GM12878 (cell line): ENCODE results near the gene SFT2D2. TPM values are rescaled to one million over a fixed set of nuclear protein-coding genes. Genes with fewer than 3 reads are reported as not detected.

ENCODE experiments used
- ATAC-seq: fragments of 200-7000 bp; cut with Tn5 transposase; 3 replicates; pipeline ENCODE4 v1.9.1; 2020; ENCODE audit warnings: mild to moderate bottlenecking, moderate library complexity
- BruUV-seq: library from RNA; stranded (reverse); fragments of 400-500 nt; replicated peaks from 2 replicates; lab custom pipeline; 2021; lab: Mats Ljungman, UMichigan
- CTCF ChIA-PET: fragments of 300-600 bp; sonication (Branson Sonifier 250); formaldehyde crosslinking; extraction: SDS; loops from one replicate; lab custom pipeline; 2021; ENCODE audit warnings: inconsistent platforms; lab: Yijun Ruan, JAX
- POLR2A ChIA-PET: fragments of 350-600 bp; formaldehyde crosslinking; extraction: SDS; loops from one replicate; lab custom pipeline; 2021; ENCODE audit warnings: inconsistent platforms; lab: Charles Lee
- RAD21 ChIA-PET: fragments of 300-600 bp; sonication (Branson Sonifier 250); formaldehyde crosslinking; loops from one replicate; lab custom pipeline; 2023; ENCODE audit warnings: antibody characterized with exemption; ENCODE audit not compliant: unreplicated experiment; lab: Charles Lee
- SMC1A ChIA-PET: fragments of 300-600 bp; sonication (Branson Sonifier 250); formaldehyde crosslinking; loops from one replicate; lab custom pipeline; 2023; ENCODE audit not compliant: unreplicated experiment, uncharacterized antibody; lab: Charles Lee
- DNase-seq: peaks from one replicate; pipeline ENCODE4 v3.0.0-alpha.2; 2011; ENCODE audit warnings: low read depth, low spot score
- FAIRE-seq: peaks from 3 replicates; lab custom pipeline; 2011; peaks lifted over from hg19 to GRCh38; lab: Jason Lieb, UNC
- H2AFZ ChIP-seq: 2 replicates; pipeline ENCODE4 v1.6.0; 2011; ENCODE audit warnings: low read depth, low read length, control low read depth; ENCODE audit not compliant: control insufficient read depth
- H3K27ac ChIP-seq: 2 replicates; pipeline ENCODE4 v1.5.1; 2011; ENCODE audit warnings: control low read depth; ENCODE audit not compliant: control insufficient read depth, insufficient read depth
- H3K27me3 ChIP-seq, 2 experiments: replicated peaks in 1 of 2; 2 replicates each; pipeline versions ENCODE4 v1.6.0 to v1.6.1; 2011; ENCODE audit warnings: low read length in 1 of 2; ENCODE audit not compliant: control insufficient read depth in 2 of 2, insufficient read depth in 2 of 2
- H3K36me3 ChIP-seq, 2 experiments: 2 replicates each; pipeline ENCODE4 v1.5.1; 2011; ENCODE audit warnings: low read length in 1 of 2; ENCODE audit not compliant: control insufficient read depth in 2 of 2, insufficient read depth in 2 of 2
- H3K4me1 ChIP-seq: 2 replicates; pipeline ENCODE4 v1.6.1; 2011; ENCODE audit warnings: mild to moderate bottlenecking, low read length, moderate library complexity, mixed read lengths; ENCODE audit not compliant: control insufficient read depth, insufficient read depth
- H3K4me2 ChIP-seq: 2 replicates; pipeline ENCODE4 v1.6.0; 2011; ENCODE audit warnings: control low read depth; ENCODE audit not compliant: control insufficient read depth, insufficient read depth
- H3K4me3 ChIP-seq: fragments of 200-600 bp; sonication (generic); 2 replicates; pipeline ENCODE4 v1.5.1; 2016
- H3K79me2 ChIP-seq: 2 replicates; pipeline ENCODE4 v1.6.0; 2011; ENCODE audit warnings: low read length; ENCODE audit not compliant: control insufficient read depth, insufficient read depth
- H3K9ac ChIP-seq: 2 replicates; pipeline ENCODE4 v1.8.0; 2011; ENCODE audit warnings: low read length, control low read depth, mixed read lengths; ENCODE audit not compliant: control insufficient read depth, insufficient read depth
- H3K9me3 ChIP-seq: replicated peaks from 3 replicates; pipeline ENCODE4 v1.5.1; 2011; ENCODE audit warnings: mild to moderate bottlenecking, low read length; ENCODE audit not compliant: control insufficient read depth, insufficient read depth
- H4K20me1 ChIP-seq: 2 replicates; pipeline ENCODE4 v1.6.0; 2011; ENCODE audit not compliant: control insufficient read depth, insufficient read depth
- HDAC6 ChIP-seq: fragments of 200-600 bp; sonication (generic); IDR thresholded peaks from one replicate; pipeline ENCODE4 v1.8.0; 2017; ENCODE audit warnings: antibody characterized with exemption; ENCODE audit not compliant: unreplicated experiment
- MYB ChIP-seq: fragments of 150-350 bp; IDR thresholded peaks from 2 replicates; pipeline ENCODE4 v1.6.1; 2014; ENCODE audit warnings: mild to moderate bottlenecking, low read depth, low read length, borderline replicate concordance
- NFYB ChIP-seq: IDR thresholded peaks from 2 replicates; pipeline ENCODE4 v1.6.1; 2011; ENCODE audit warnings: low read depth, mild to moderate bottlenecking, low read length, improper control_type of control experiment, moderate library complexity; ENCODE audit not compliant: insufficient read depth
- PKNOX1 ChIP-seq: fragments of 450-650 bp; IDR thresholded peaks from 2 replicates; pipeline ENCODE4 v1.6.1; 2016; ENCODE audit warnings: mild to moderate bottlenecking
- YY1 ChIP-seq: IDR thresholded peaks from 2 replicates; pipeline ENCODE4 v1.6.1; 2011; ENCODE audit warnings: low read depth, mild to moderate bottlenecking, low read length
- ZNF217 ChIP-seq: fragments of 450-650 bp; IDR thresholded peaks from 2 replicates; pipeline ENCODE4 v1.6.1; 2017; ENCODE audit warnings: antibody characterized with exemption, mild to moderate bottlenecking
- WGBS: methylation state at CpG from one replicate; pipeline ENCODE4 v1.1.6; 2016; ENCODE audit warnings: low lambda C conversion rate; ENCODE audit not compliant: insufficient replicate concordance, insufficient coverage; ENCODE audit errors: missing lambda C conversion rate; 5-methylcytosine and 5-hydroxymethylcytosine counted together
- in situ Hi-C: fragments of 300-500 bp; cut with MboI; formaldehyde crosslinking; loops from 9 replicates; pipeline ENCODE4 v1.14.3; 2018; ENCODE audit warnings: mixed read lengths
- intact Hi-C: fragments of 100-400 bp; cut with micrococcal nuclease; formaldehyde crosslinking; loops from one replicate; pipeline ENCODE4 v1.14.2; 2022; ENCODE audit not compliant: unreplicated experiment
- polyA plus RNA-seq, 11 experiments: library from polyadenylated mRNA; depleted of rRNA in 4 of 11; unstranded in 6 of 11; stranded (reverse) in 5 of 11; fragments of >200 nt; fragmentation: Nextera tagmentation in 4 of 11; fragmentation: Illumina TruSeq in 1 of 11; extraction: Ambion mirVana in 4 of 11; extraction: Trizol in 1 of 11; gene quantifications; 1 replicate in 1 of 11; 2 replicates in 10 of 11; pipeline versions ENCODE4 v1.2.1 to v1.2.3, GENCODE V29; 2011 to 2016; ENCODE audit warnings: inconsistent platforms in 2 of 11, missing spikeins in 2 of 11, low read depth in 1 of 11
- total RNA-seq, 4 experiments: library from RNA; depleted of rRNA in 3 of 4; stranded (reverse); fragments of >200 nt in 3 of 4; fragmentation: Illumina TruSeq in 1 of 4; extraction: Trizol in 1 of 4; gene quantifications; 2 replicates each; pipeline versions ENCODE4 v1.2.1 to v1.2.3, GENCODE V29; 2013 to 2021

SFT2D2 gene
- total and polyA plus RNA-seq, 10 of the 15 experiments (the other 5 are each of a cell fraction or from before 2014, with no cell fraction given) = 5.6 to 49.6 (median 24.9) TPM

GRCh38 chr1:168224991-168225390 is 813 bp upstream of the SFT2D2 start:
- H3K4me1 ChIP-seq = peaks cover 28% of the 10 kb centered on the region
- peak overlapping the region; percentile 93 for H3K4me2 ChIP-seq
- peaks cover 42% of the 10 kb centered on the region for H3K79me2 ChIP-seq
- ATAC-seq (no peak), DNase-seq (no peak), FAIRE-seq (no peak)
- 69% methylated on average over 3 of the region's 3 CpGs for WGBS
- in situ Hi-C loops (no loop called here), intact Hi-C loops (loop anchor here (5.0 kb wide), 1 partner anchor 143 kb away; no protein-coding TSS in a partner anchor)
- H3K9me3 ChIP-seq = no peaks in the 10 kb centered on the region; the same call in 2 of the 3 replicates
- POLR2A ChIA-PET = interaction anchor here (2.9 kb wide), 1 partner anchor 46 kb away, joined by 21 read pairs; the partner anchor contains the start of gene TIPRL
- H3K9ac ChIP-seq = peak overlapping the region; percentile 89; the same call in 1 of the 2 replicates
- peaks cover 2 to 5% of the 10 kb centered on the region in 2 experiments; a peak in 1 of 4 replicates for H3K36me3 ChIP-seq
- RAD21 ChIA-PET = interaction anchor here (1.5 to 2.9 kb wide), 2 partner anchors 10 to 27 kb away, joined by 3 to 16 read pairs; no protein-coding TSS in a partner anchor
- BruUV-seq = no TSS peak
- no peak for TF ChIP-seq PKNOX1
- TF ChIP-seq YY1 = 0 out of 2 replicates have a peak, but pooled peaks have one; percentile 17
- TF ChIP-seq NFYB = no peak
- no peak for TF ChIP-seq MYB
- no peak for TF ChIP-seq HDAC6
- TF ChIP-seq ZNF217 = no peak
- H3K4me3 ChIP-seq = peak overlapping the region; percentile 79; the same call in 1 of the 2 replicates
- no peaks in the 10 kb centered on the region for H3K27me3 ChIP-seq
- H2AFZ ChIP-seq = peak overlapping the region; percentile 93; the same call in 1 of the 2 replicates
- no peak overlapping the region for H3K27ac ChIP-seq
- CTCF ChIA-PET = interaction anchor here (1.2 to 3.8 kb wide), 5 partner anchors 10 to 117 kb away, joined by 3 to 38 read pairs (median 9); no protein-coding TSS in a partner anchor
- H4K20me1 ChIP-seq = peaks cover 1% of the 10 kb centered on the region; the same call in 1 of the 2 replicates
- SMC1A ChIA-PET = interaction anchor here (1.2 to 2.4 kb wide), 2 partner anchors 10 to 11 kb away, joined by 4 to 14 read pairs; no protein-coding TSS in a partner anchor
